ENCODE data around the gene CXXC5. TPM values are rescaled to one million over a fixed set of nuclear protein-coding genes. Genes with fewer than 3 reads are reported as not detected.
A peak's percentile ranks its signal among the peaks of the same experiment; 100 is the strongest.

The CXXC5 gene
- total RNA-seq, 4 donors from 2014 or later, result 26.5 to 50.7 (median 36.2) TPM

DNA sequence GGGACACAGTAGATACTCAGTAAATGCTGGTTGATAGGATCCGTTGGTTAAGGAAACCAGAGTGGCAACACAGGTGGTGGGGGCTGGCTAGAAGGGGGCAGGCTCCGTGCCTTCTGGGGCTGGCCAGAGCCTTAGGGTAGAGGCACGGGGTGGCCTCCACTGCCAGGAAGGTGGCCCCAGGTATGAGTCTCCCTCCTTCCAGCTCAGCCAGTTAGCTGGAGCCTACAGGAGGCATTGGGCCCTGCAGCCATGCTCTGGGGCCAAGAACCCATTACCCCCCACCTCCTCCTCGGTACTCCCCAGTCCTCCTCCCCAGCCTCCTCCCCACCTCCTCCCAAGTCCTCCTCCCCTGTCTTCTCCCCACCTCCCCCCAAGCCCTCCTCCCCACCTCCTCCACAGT, 27.7 kb downstream of the CXXC5 start:
- no peak for DNase-seq
- no peaks in the 10 kb centered on the region for H3K27me3 ChIP-seq
- H3K9me3 ChIP-seq, result no peaks in the 10 kb centered on the region
- H3K4me3 ChIP-seq, result no peak overlapping the region
- 87% methylated on average over 4 of the region's 4 CpGs; no CpG with 5 or more reads in 1 of the 2 donors for WGBS, 2 donors (ENCODE audit: low coverage in 1 of 2)
- H3K36me3 ChIP-seq, result no peaks in the 10 kb centered on the region
- in situ Hi-C loops (cut with MboI; ENCODE audit: low pct_ligation_motif_present in 1 of 4, low pct_unique_long_range_greater_than_20kb in 1 of 4, low sequenced_read_pairs in 3 of 4) (no loop called here), intact Hi-C loops (cut with DNase I; ENCODE audit: low total_unique reads) (no loop called here)
- TF ChIP-seq POLR2AphosphoS5 (IDR thresholded peaks at IDR 0.05), result no peak
- TF ChIP-seq, protein P1, sequence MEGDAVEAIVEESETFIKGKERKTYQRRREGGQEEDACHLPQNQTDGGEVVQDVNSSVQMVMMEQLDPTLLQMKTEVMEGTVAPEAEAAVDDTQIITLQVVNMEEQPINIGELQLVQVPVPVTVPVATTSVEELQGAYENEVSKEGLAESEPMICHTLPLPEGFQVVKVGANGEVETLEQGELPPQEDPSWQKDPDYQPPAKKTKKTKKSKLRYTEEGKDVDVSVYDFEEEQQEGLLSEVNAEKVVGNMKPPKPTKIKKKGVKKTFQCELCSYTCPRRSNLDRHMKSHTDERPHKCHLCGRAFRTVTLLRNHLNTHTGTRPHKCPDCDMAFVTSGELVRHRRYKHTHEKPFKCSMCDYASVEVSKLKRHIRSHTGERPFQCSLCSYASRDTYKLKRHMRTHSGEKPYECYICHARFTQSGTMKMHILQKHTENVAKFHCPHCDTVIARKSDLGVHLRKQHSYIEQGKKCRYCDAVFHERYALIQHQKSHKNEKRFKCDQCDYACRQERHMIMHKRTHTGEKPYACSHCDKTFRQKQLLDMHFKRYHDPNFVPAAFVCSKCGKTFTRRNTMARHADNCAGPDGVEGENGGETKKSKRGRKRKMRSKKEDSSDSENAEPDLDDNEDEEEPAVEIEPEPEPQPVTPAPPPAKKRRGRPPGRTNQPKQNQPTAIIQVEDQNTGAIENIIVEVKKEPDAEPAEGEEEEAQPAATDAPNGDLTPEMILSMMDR (IDR thresholded peaks at IDR 0.05), result no peak
- TF ChIP-seq POLR2A (IDR thresholded peaks at IDR 0.05), result no peak
- TF ChIP-seq EP300 (IDR thresholded peaks at IDR 0.05; ENCODE audit: low read depth), result no peak
- peaks cover 10 to 40% (median 13%) of the 10 kb centered on the region in 4 donors for H3K4me1 ChIP-seq
- H3K27ac ChIP-seq, result peak overlapping the region in 2 of 4 donors; percentile 1 to 39

DNA sequence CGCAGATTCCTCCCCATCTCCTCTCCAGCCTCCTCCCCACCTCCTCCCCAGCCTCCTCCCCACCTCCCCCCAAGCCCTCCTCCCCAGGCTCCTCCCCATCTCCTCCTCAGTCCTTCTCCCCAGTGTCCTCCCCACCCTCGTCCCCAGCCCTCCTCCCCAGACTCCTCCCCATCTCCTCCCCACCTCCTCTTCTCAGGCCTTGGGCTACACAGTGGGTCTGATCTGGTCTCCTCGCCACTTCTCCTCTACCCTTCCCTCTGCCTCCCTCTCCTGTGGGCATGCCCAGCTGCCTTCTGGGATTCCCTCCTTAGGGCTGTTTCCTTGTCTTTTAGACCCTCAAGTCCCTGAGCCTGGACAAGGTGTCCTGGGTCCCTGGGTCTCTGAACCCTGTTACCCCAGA, 28.3 kb downstream of the CXXC5 start:
- TF ChIP-seq, protein P1 (IDR thresholded peaks at IDR 0.05), result no peak
- TF ChIP-seq EP300 (IDR thresholded peaks at IDR 0.05; ENCODE audit: low read depth) (no peak), POLR2A (IDR thresholded peaks at IDR 0.05) (no peak), POLR2AphosphoS5 (IDR thresholded peaks at IDR 0.05) (no peak)
- no peak for DNase-seq
- intact Hi-C loops (cut with DNase I; ENCODE audit: low total_unique reads) (no loop called here), in situ Hi-C loops (cut with MboI; ENCODE audit: low pct_ligation_motif_present in 1 of 4, low pct_unique_long_range_greater_than_20kb in 1 of 4, low sequenced_read_pairs in 3 of 4) (no loop called here)
- no peaks in the 10 kb centered on the region for H3K27me3 ChIP-seq
- H3K36me3 ChIP-seq, result peaks cover 0 to 4% (median 0%) of the 10 kb centered on the region in 4 donors
- whole genome bisulfite sequencing, 2 donors (ENCODE audit: low coverage in 1 of 2), result 89% methylated on average over 1 of the region's 3 CpGs; no CpG with 5 or more reads in 1 of the 2 donors
- no peak overlapping the region for H3K4me3 ChIP-seq
- H3K4me1 ChIP-seq, result peaks cover 4 to 34% (median 10%) of the 10 kb centered on the region in 4 donors
- H3K27ac ChIP-seq, result peak overlapping the region in 3 of 4 donors; percentile 15 to 60 (median 21)
- H3K9me3 ChIP-seq, result no peaks in the 10 kb centered on the region

DNA sequence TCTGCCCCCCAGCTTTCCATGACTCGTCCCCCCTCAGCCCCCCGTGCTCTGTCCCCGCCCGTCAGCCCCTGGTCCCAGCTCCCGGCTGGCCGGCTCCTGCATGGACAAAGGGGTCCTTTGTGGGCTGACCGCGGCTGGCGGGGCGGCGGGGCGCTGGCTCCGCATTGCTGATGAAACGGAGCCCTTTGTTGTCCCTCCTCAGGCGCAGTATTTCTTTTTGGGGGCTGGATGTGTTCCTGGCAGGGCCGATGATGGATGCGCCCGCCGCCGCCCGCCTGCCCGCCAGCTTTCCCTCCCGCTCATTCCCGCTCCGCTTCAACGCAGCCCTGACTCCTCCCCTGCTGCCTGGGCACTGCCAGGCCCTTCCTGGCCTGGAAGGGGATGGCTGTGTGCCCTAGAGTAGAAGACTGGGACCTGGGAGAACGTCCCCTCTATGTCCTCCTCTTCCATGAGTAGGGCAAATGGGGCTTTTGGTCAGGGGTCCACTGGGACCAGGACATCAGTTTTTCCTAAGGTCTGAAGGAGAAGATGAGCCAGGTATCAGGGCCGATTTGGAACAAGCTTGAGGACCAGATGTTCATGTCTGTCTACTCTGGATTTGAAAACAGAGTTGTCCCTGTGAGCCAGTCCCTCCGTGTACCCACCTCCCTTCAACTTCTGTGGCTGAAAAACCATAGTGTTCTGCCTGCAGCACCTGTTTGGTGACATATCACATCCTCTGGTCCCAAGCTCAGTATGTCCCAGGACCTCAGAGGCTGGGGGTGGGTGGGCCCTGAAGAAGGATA, 29.0 kb downstream of the CXXC5 start:
- intact Hi-C loops (cut with DNase I; ENCODE audit: low total_unique reads), result no loop called here
- 78 to 100% methylated on average over 2 to 29 of the region's 29 CpGs for WGBS, 2 donors (ENCODE audit: low coverage in 1 of 2)

More for the DNA sequence above, 29.0 kb downstream of the CXXC5 start:
- TF ChIP-seq POLR2A (IDR thresholded peaks at IDR 0.05), result no peak
- TF ChIP-seq EP300 (IDR thresholded peaks at IDR 0.05; ENCODE audit: low read depth), result no peak
- TF ChIP-seq, protein P1 (IDR thresholded peaks at IDR 0.05), result no peak
- no peak for TF ChIP-seq POLR2AphosphoS5 (IDR thresholded peaks at IDR 0.05)
- in situ Hi-C loops (cut with MboI; ENCODE audit: low pct_ligation_motif_present in 1 of 4, low pct_unique_long_range_greater_than_20kb in 1 of 4, low sequenced_read_pairs in 3 of 4), result no loop called here
- Histone ChIP-seq H3K4me3 (no peak overlapping the region), H3K4me1 (peaks cover 0 to 27% (median 9%) of the 10 kb centered on the region in 4 donors), H3K9me3 (no peaks in the 10 kb centered on the region), H3K36me3 (peaks cover 0 to 5% (median 0%) of the 10 kb centered on the region in 4 donors), H3K27me3 (no peaks in the 10 kb centered on the region), H3K27ac (peak overlapping the region; percentile 15 to 60 (median 22))
- DNase-seq, result no peak
